ENCODE results near the gene NFYB.
"Not testable (repeated sequence)": the region's sequence is repeated elsewhere in the genome, so short reads cannot be mapped to it uniquely, and the experiment has no call there.

Gene NFYB

DNA sequence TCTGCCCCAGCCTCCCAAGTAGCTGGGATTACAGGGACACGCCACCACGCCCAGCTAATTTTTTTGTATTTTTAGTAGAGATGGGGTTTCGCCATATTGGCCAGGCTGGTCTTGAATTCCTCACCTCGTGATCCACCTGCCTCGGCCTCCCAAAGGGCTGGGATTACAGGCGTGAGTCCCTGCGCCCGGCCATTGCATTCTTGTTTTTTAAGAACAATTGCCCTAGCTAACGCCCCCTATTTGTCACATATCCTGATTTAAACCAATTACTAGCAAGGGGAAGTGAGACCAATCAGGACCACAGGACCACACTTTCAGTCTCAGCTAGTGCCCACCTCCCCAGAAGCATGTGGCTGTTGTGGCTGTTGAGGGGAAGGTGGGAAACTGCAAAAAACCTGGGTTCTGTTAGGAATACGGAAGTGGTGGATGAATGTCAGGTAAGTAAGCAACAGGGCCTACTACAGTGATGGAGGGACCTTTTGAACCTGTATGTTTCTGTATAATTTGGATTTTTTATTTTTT lies 37.8 kb upstream of the NFYB start:
- no peaks in the 10 kb centered on the region for H3K36me3 ChIP-seq (ENCODE audit: control insufficient read depth, insufficient read depth, low read length)
- no peaks in the 10 kb centered on the region for H3K27me3 ChIP-seq (ENCODE audit: control insufficient read depth, insufficient read depth, low read length, poor library complexity, severe bottlenecking)
- no peak overlapping the region for H3K27ac ChIP-seq (ENCODE audit: insufficient read depth, low read depth, low read length, poor library complexity, severe bottlenecking)
- no peak overlapping the region for H3K4me3 ChIP-seq (ENCODE audit: insufficient read depth, low read depth, low read length)
- H3K4me1 ChIP-seq (ENCODE audit: control insufficient read depth, insufficient read depth, low read length) = no peaks in the 10 kb centered on the region
- H3K9me3 ChIP-seq (ENCODE audit: control insufficient read depth, low read length) = no peaks in the 10 kb centered on the region
- WGBS, 2 experiments = 94% methylated on average over 9 of the region's 10 CpGs

DNA sequence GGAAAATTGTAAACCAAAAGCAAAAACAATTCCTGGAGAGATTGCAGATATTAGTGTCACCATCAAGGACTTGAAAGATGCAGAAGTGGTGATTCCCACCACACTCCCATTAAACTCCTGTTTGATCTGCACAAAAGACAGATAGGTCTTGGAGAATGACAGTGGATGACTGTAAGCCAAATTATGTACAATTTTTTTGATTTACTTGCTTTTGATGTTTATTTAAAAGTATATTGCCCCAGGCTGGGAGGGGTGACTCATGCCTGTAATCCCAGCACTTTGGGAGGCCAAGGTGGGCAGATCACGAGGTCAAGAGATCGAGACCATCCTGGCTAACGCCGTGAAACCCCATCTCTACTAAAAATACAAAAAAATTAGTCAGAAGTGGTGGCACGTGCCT lies 35.8 kb upstream of the NFYB start:
- not testable (repeated sequence) for H3K4me1 ChIP-seq (ENCODE audit: control insufficient read depth, insufficient read depth, low read length); H3K9me3 ChIP-seq (ENCODE audit: control insufficient read depth, low read length); H3K4me3 ChIP-seq (ENCODE audit: insufficient read depth, low read depth, low read length); H3K27me3 ChIP-seq (ENCODE audit: control insufficient read depth, insufficient read depth, low read length, poor library complexity, severe bottlenecking); H3K27ac ChIP-seq (ENCODE audit: insufficient read depth, low read depth, low read length, poor library complexity, severe bottlenecking); H3K36me3 ChIP-seq (ENCODE audit: control insufficient read depth, insufficient read depth, low read length)
- 92 to 95% methylated on average over 5 of the region's 5 CpGs for WGBS, 2 experiments

GRCh38 chr12:104172570-104172947 lies 34.5 kb upstream of the NFYB start:
- H3K4me3 ChIP-seq (ENCODE audit: insufficient read depth, low read depth, low read length) = no peak overlapping the region
- H3K9me3 ChIP-seq (ENCODE audit: control insufficient read depth, low read length) = no peaks in the 10 kb centered on the region
- no peak overlapping the region for H3K27ac ChIP-seq (ENCODE audit: insufficient read depth, low read depth, low read length, poor library complexity, severe bottlenecking)
- 94 to 96% methylated on average over 6 of the region's 6 CpGs for WGBS, 2 experiments
- no peaks in the 10 kb centered on the region for H3K36me3 ChIP-seq (ENCODE audit: control insufficient read depth, insufficient read depth, low read length)
- H3K27me3 ChIP-seq (ENCODE audit: control insufficient read depth, insufficient read depth, low read length, poor library complexity, severe bottlenecking) = no peaks in the 10 kb centered on the region
- no peaks in the 10 kb centered on the region for H3K4me1 ChIP-seq (ENCODE audit: control insufficient read depth, insufficient read depth, low read length)

- WGBS, 2 experiments = 92 to 94% methylated on average over 28 of the region's 28 CpGs
- H3K36me3 ChIP-seq (ENCODE audit: control insufficient read depth, insufficient read depth, low read length) = no peaks in the 10 kb centered on the region
- no peak overlapping the region for H3K4me3 ChIP-seq (ENCODE audit: insufficient read depth, low read depth, low read length)
- no peaks in the 10 kb centered on the region for H3K9me3 ChIP-seq (ENCODE audit: control insufficient read depth, low read length)
- no peaks in the 10 kb centered on the region for H3K27me3 ChIP-seq (ENCODE audit: control insufficient read depth, insufficient read depth, low read length, poor library complexity, severe bottlenecking)
- no peaks in the 10 kb centered on the region for H3K4me1 ChIP-seq (ENCODE audit: control insufficient read depth, insufficient read depth, low read length)
- H3K27ac ChIP-seq (ENCODE audit: insufficient read depth, low read depth, low read length, poor library complexity, severe bottlenecking) = no peak overlapping the region
Observed at GRCh38 chr12:104171785-104172569, 34.0 kb upstream of the NFYB start.

DNA sequence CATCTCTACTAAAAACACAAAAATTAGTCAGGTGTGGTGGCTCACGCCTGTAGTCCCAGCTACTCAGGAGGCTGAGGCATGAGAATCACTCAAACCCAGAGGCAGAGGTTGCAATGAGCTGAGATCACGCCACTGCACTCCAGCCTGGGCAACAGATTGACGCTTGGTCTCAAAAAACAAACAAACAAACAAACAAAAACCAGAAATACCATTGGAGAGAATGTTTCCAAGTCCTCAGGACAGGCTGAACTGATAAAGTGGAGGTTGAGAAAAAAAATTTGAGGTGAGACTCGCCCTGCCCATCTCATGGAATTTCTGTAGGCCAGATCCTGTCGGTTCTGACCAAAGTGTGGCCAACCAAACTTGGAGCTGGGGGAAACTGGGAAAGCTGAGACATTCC lies 30.6 kb upstream of the NFYB start:
- H3K4me3 ChIP-seq (ENCODE audit: insufficient read depth, low read depth, low read length) = no peak overlapping the region
- no peaks in the 10 kb centered on the region for H3K27me3 ChIP-seq (ENCODE audit: control insufficient read depth, insufficient read depth, low read length, poor library complexity, severe bottlenecking)
- no peaks in the 10 kb centered on the region for H3K9me3 ChIP-seq (ENCODE audit: control insufficient read depth, low read length)
- H3K27ac ChIP-seq (ENCODE audit: insufficient read depth, low read depth, low read length, poor library complexity, severe bottlenecking) = no peak overlapping the region
- H3K36me3 ChIP-seq (ENCODE audit: control insufficient read depth, insufficient read depth, low read length) = no peaks in the 10 kb centered on the region
- no peaks in the 10 kb centered on the region for H3K4me1 ChIP-seq (ENCODE audit: control insufficient read depth, insufficient read depth, low read length)
- WGBS, 2 experiments = 90 to 93% methylated on average over 5 of the region's 5 CpGs

DNA sequence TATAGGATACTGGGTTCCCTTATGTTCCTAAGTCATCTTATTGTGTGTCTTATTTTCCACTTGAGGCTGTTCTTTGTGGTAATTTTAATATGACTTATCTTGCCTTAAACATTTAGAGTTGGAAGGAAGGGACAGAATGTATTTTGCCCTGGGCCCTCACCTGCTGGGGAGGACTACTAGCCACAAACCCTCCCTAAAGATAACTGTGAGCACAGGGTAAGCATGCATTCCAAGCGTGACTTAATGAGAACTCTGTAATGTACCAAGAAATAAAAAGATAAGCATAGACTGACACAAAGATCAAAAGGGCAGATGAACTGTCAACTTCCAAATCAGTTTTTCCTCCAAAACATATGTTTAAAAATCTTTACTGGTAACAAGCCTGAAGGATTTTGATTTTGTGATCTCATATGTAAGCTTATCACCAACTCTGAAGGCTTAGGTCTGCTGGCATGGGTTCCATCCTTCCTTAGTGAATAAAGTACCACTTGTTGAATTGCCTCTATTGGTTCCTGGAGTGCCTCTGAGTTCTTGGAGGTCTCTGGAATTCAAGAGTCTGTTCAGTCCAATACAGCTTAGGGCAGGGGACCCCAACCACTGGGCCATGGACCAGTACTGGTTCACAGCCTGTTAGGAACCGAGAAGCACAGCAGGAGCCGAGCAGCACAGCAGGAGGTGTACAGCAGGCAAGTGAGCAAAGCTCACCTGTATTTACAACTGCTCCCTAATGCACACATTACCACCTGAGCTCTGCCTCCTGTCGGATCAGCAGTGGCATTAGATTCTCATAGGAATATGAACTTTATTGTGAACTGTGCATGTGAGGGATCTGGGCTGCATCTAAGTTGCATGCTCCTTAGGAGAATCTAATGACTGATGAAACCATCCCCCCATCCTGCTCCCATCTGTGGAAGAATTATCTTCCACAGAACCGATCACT lies 29.8 kb upstream of the NFYB start:
- Histone ChIP-seq H3K36me3 (ENCODE audit: control insufficient read depth, insufficient read depth, low read length) (no peaks in the 10 kb centered on the region), H3K27me3 (ENCODE audit: control insufficient read depth, insufficient read depth, low read length, poor library complexity, severe bottlenecking) (no peaks in the 10 kb centered on the region), H3K27ac (ENCODE audit: insufficient read depth, low read depth, low read length, poor library complexity, severe bottlenecking) (no peak overlapping the region), H3K4me3 (ENCODE audit: insufficient read depth, low read depth, low read length) (no peak overlapping the region), H3K4me1 (ENCODE audit: control insufficient read depth, insufficient read depth, low read length) (no peaks in the 10 kb centered on the region), H3K9me3 (ENCODE audit: control insufficient read depth, low read length) (no peaks in the 10 kb centered on the region)
- WGBS, 2 experiments = 91% methylated on average over 5 of the region's 5 CpGs

DNA sequence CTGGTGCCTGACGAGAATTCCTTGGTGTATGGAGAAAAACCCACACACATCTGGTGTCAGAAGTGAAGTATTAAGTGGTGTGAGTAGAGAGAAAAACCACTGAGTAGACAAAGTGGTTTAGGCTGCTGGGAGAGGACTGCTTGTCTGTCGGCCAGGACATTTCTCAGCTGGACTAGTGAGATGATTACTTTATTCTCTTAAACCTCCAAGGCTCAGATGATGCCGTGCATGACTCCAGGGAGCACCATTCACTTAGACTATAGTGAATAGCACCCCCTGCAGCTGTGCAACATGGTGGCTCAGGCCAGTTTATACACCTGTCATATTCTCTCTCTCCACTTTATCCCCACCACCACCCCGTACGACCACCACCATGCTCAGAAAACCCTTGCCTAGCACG lies 28.5 kb upstream of the NFYB start:
- no peaks in the 10 kb centered on the region for H3K36me3 ChIP-seq (ENCODE audit: control insufficient read depth, insufficient read depth, low read length)
- H3K4me3 ChIP-seq (ENCODE audit: insufficient read depth, low read depth, low read length) = no peak overlapping the region
- no peak overlapping the region for H3K27ac ChIP-seq (ENCODE audit: insufficient read depth, low read depth, low read length, poor library complexity, severe bottlenecking)
- no peaks in the 10 kb centered on the region for H3K27me3 ChIP-seq (ENCODE audit: control insufficient read depth, insufficient read depth, low read length, poor library complexity, severe bottlenecking)
- no peaks in the 10 kb centered on the region for H3K4me1 ChIP-seq (ENCODE audit: control insufficient read depth, insufficient read depth, low read length)
- 87 to 88% methylated on average over 6 of the region's 6 CpGs for WGBS, 2 experiments
- H3K9me3 ChIP-seq (ENCODE audit: control insufficient read depth, low read length) = no peaks in the 10 kb centered on the region

GRCh38 chr12:104165801-104166200 lies 27.8 kb upstream of the NFYB start:
- no peaks in the 10 kb centered on the region for H3K4me1 ChIP-seq (ENCODE audit: control insufficient read depth, insufficient read depth, low read length)
- 87 to 89% methylated on average over 2 of the region's 2 CpGs for WGBS, 2 experiments
- no peaks in the 10 kb centered on the region for H3K27me3 ChIP-seq (ENCODE audit: control insufficient read depth, insufficient read depth, low read length, poor library complexity, severe bottlenecking)
- H3K27ac ChIP-seq (ENCODE audit: insufficient read depth, low read depth, low read length, poor library complexity, severe bottlenecking) = no peak overlapping the region
- no peaks in the 10 kb centered on the region for H3K36me3 ChIP-seq (ENCODE audit: control insufficient read depth, insufficient read depth, low read length)
- no peak overlapping the region for H3K4me3 ChIP-seq (ENCODE audit: insufficient read depth, low read depth, low read length)
- H3K9me3 ChIP-seq (ENCODE audit: control insufficient read depth, low read length) = no peaks in the 10 kb centered on the region

- no peaks in the 10 kb centered on the region for H3K27me3 ChIP-seq (ENCODE audit: control insufficient read depth, insufficient read depth, low read length, poor library complexity, severe bottlenecking)
- H3K4me1 ChIP-seq (ENCODE audit: control insufficient read depth, insufficient read depth, low read length) = no peaks in the 10 kb centered on the region
- no peak overlapping the region for H3K27ac ChIP-seq (ENCODE audit: insufficient read depth, low read depth, low read length, poor library complexity, severe bottlenecking)
- no peaks in the 10 kb centered on the region for H3K9me3 ChIP-seq (ENCODE audit: control insufficient read depth, low read length)
- 100% methylated on average over 1 of the region's 1 CpG for WGBS, 2 experiments
- H3K36me3 ChIP-seq (ENCODE audit: control insufficient read depth, insufficient read depth, low read length) = no peaks in the 10 kb centered on the region
- H3K4me3 ChIP-seq (ENCODE audit: insufficient read depth, low read depth, low read length) = no peak overlapping the region
Observed at GRCh38 chr12:104164634-104165033, 26.6 kb upstream of the NFYB start.

GRCh38 chr12:104163631-104164030 lies 25.6 kb upstream of the NFYB start:
- 87 to 92% methylated on average over 4 of the region's 4 CpGs for WGBS, 2 experiments
- Histone ChIP-seq H3K36me3 (ENCODE audit: control insufficient read depth, insufficient read depth, low read length) (no peaks in the 10 kb centered on the region), H3K4me3 (ENCODE audit: insufficient read depth, low read depth, low read length) (no peak overlapping the region), H3K27me3 (ENCODE audit: control insufficient read depth, insufficient read depth, low read length, poor library complexity, severe bottlenecking) (no peaks in the 10 kb centered on the region), H3K4me1 (ENCODE audit: control insufficient read depth, insufficient read depth, low read length) (no peaks in the 10 kb centered on the region), H3K9me3 (ENCODE audit: control insufficient read depth, low read length) (no peaks in the 10 kb centered on the region), H3K27ac (ENCODE audit: insufficient read depth, low read depth, low read length, poor library complexity, severe bottlenecking) (no peak overlapping the region)

Measured in ectodermal cell (in vitro differentiated cells).